Hepatic stellate cell (primary cell): ENCODE results near the gene PTPRU.
"Not testable (repeated sequence)": the region's sequence is repeated elsewhere in the genome, so short reads cannot be mapped to it uniquely, and the experiment has no call there.

Experiments used
- DNase-seq: peaks from one replicate; pipeline ENCODE4 v3.0.0; 2011; ENCODE audit warnings: low spot score

PTPRU gene

GRCh38 chr1:29290414-29290985, 54.2 kb downstream of the PTPRU start:
- no peak for DNase-seq

DNA sequence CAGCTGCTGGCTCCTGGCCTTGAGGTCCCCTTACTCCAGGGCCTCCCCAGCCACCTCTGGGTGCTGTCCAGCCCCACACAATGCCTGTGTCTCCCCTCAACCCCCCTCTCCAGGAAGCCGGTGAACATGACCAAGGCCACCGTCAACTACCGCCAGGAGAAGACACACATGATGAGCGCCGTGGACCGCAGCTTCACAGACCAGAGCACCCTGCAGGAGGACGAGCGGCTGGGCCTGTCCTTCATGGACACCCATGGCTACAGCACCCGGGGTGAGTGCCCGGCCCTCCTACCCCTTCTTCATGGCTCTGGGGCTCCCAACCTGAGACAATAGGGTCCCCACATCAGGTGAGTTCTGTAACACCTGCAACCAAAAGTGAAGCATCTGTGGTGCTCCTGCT, 55.4 kb downstream of the PTPRU start:
- no peak for DNase-seq

- no peak for DNase-seq
Measured at GRCh38 chr1:29292344-29292743, 56.0 kb downstream of the PTPRU start.

DNA sequence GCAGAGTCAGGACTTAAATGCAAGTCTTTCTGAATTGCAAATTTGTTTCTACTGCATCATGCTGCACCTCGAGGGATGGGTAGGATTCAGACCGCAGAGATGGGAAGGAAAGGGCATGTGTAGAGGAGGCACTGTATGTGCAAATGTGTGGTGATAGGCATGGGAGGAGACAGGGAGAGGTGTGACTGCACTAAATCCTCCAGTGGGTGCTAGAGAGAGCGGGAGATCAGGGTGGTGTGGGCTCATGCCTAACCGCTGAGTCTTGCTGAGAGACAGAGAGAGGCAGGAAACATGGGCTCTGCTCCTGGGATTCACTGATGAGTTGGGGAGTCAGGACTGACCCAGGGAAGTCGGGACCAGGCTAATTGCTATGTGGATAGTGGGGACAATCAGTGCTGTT, 61.1 kb downstream of the PTPRU start:
- no peak for DNase-seq

DNA sequence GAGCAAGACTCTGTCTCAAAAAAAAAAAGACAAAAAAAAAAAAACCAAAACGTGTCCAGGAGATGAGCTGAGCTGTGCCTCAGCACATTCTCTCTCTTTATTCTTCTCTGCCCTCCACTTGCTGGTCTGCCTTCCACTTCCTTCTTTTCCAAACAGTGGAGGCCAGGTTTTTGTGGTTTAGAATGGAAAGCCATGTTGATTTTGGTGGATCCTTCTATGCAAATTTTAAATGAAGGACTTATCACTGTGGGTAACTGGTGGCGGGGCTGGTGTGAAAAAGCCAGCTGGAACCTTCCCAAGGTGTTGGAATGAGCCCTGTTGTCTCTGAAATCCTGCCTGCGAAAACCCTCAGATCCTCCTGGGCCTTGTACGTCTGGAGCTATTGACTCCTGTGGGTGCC, 61.9 kb downstream of the PTPRU start:
- no peak for DNase-seq

GRCh38 chr1:29299446-29299845, 63.1 kb downstream of the PTPRU start:
- no peak for DNase-seq

- DNase-seq, result not testable (repeated sequence)
Measured at GRCh38 chr1:29301732-29302131, 65.4 kb downstream of the PTPRU start.

GRCh38 chr1:29303201-29304024, 67.1 kb downstream of the PTPRU start:
- no peak for DNase-seq

- DNase-seq, result no peak
Measured at GRCh38 chr1:29304025-29304684, 67.8 kb downstream of the PTPRU start.

GRCh38 chr1:29305943-29306342, 69.6 kb downstream of the PTPRU start:
- no peak for DNase-seq

DNA sequence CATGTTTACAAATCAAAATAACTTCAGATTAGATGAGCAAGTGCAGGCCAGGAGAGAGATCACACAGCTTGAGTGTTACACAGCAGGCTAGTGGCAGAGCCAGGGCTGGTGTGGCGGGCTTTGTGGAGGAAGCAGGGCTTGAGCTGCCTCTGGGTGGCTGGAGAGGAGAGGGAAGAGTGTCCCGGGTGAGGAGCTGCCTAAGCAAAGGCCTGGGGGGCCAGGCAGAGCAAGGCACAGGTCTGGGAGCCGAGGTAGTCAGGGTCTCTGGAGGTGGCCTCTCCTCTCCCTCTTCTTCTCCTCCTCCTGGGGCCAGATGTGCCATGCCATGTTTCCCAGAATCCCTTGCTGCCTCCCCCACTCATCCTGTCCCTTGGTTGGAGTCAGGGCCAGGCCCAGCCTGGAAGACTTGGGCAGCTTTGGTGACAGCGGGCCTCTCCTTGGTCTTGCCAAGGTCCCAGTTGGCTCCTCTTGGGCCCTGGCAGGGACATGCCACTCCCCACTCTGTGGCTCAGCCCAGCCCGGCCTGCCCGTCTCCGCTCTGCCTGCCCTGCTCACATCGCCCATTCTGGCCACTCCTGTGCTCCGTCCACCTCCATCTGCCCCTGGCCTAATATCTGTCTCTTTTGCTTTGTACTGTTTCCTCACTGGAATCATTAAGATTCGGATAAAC, 70.3 kb downstream of the PTPRU start:
- no peak for DNase-seq

- DNase-seq, result no peak
Measured at GRCh38 chr1:29309075-29309474, 72.8 kb downstream of the PTPRU start.

DNA sequence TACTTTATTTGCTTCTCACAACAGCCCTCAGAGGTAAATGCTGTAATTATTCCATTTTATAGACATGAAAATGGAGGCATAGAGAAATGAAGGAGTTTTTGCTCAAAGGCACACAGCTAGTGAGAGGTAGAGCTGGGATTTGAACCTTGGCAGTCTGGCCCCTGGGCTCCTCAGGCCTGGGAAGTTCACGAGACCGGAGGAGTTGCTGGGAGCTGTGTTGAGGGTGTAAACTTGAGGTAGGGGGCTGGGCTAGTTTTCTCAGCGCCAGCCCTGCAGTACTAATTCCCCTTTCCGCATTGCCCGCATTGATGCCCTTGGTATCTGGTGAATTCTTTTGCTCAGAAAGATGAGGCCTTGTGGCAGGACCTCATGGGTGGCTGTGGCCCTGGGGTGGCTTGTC, 73.3 kb downstream of the PTPRU start:
- no peak for DNase-seq

DNA sequence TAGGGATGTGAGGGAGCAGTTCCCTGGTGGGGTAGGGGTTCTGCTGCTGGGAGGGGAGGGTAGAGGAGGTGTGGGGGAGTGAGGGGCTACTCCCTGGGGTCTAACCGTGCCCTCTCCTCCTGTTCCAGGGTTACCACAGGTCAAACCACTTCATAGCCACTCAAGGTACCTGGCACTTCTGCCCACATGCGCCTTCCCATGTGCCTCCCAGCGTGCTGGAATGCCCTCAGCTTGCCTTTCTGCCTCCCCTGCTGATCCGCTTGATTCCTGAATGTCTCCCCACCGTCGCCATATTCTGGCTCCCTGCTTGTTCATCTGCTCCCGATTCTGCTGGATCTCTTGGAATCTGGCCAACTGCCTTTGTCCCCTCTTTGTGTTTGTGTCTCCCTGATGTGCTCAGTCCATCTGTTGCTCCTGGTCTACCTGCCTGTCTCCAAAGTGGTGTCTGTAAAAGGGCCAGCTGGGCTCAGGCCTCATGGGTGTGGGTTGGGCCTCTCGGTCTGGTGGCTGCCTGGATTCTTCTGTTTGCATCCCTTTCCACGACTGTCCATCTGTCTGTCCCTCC, 74.4 kb downstream of the PTPRU start:
- DNase-seq, result no peak

- DNase-seq, result no peak
Measured at GRCh38 chr1:29311352-29312030, 75.2 kb downstream of the PTPRU start.

- no peak for DNase-seq
Measured at GRCh38 chr1:29312469-29313461, 76.4 kb downstream of the PTPRU start.

DNA sequence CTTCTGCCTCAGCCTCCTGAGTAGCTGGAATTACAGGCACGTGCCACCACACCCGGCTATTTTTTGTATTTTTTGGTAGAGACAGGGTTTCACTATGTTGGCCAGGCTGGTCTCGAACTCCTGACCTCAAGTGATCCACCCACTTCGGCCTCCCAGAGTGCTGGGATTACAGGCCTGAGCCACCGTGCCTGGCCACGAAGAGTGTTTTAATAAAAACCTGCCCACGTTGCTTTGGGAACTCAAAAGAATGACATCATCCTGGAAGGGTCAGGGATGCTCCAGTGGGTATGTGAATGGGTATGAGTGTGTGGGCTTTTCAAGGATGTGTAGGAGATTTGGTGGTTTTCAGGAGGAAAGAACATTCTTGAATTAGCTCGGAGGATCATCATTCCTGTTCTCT, 78.4 kb downstream of the PTPRU start:
- not testable (repeated sequence) for DNase-seq

- no peak for DNase-seq
Measured at GRCh38 chr1:29315262-29315661, 78.9 kb downstream of the PTPRU start.

DNA sequence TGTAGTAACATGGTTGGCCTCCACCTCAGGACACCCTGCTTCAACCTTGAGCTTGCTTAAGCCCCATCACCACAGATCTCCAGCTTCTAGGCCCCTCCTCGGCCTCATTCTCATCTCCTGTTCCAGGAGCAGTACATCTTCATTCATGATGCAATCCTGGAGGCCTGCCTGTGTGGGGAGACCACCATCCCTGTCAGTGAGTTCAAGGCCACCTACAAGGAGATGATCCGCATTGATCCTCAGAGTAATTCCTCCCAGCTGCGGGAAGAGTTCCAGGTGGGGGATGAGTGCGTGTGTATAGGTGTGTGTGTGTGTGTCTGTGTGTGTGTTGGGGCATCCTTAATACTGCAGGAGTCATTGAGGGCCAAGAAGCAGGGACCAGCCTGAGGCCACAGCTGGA, 79.6 kb downstream of the PTPRU start:
- DNase-seq, result no peak

- no peak for DNase-seq
Measured at GRCh38 chr1:29317063-29317915, 81.0 kb downstream of the PTPRU start.
